Measurements from ENCODE around the gene HTRA1. TPM values are rescaled to one million over a fixed set of nuclear protein-coding genes. Genes with fewer than 3 reads are reported as not detected.

The HTRA1 gene
- total and polyA plus RNA-seq, 12 donors = 23.4 to 108 (median 70.2) TPM

DNA sequence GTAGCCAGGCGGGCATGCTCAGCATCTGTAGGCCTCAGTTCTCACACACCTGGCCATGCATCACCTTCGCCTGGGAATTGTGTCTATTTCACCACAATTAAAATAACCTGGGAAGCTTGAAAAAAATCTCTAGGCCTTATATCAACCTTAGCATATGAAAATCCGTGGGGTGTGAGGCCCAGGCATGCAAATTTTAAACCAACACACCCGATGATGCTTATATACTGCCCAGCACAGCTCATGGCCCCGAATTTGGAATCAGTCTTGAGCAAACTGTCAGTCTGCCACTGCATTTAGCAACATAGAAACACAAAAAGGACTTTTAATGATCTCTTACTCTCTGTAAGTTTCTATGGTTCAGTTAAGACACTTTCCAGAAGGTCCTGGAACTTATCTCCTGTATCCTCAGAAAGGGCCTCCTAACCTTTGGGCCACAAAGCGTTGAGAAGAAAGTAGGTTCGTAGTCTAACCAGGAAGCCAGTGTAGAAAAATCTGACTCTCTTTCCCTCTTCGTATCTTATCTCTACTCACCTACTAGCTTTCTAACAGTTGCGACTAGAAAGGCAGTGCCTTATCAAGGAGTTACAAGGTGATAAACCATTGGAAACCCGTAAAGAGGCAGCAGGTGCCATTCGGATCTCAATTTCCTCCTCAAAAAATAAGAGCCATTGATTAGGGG is 87.2 kb downstream of the HTRA1 start:
- ATAC-seq (no peak), DNase-seq (no peak)
- Histone ChIP-seq H3K27ac (no peak overlapping the region), H3K4me3 (no peak overlapping the region), H3K9me3 (no peaks in the 10 kb centered on the region), H3K27me3 (no peaks in the 10 kb centered on the region), H3K36me3 (no peaks in the 10 kb centered on the region), H3K4me1 (peaks cover 0 to 6% (median 0%) of the 10 kb centered on the region in 9 donors)
- intact Hi-C loops (cut with DNase I) = no loop called here
- WGBS, 2 donors = 90% methylated on average over 11 of the region's 11 CpGs
- TF ChIP-seq CTCF (IDR thresholded peaks at IDR 0.05) = no peak

GRCh38 chr10:122549636-122550035 is 88.3 kb downstream of the HTRA1 start:
- no peak for DNase-seq
- intact Hi-C loops (cut with DNase I) = loop anchor here in 1 of 10 donors (5.0 kb wide), 1 partner anchor 107 kb away; no protein-coding TSS in a partner anchor
- no peak for TF ChIP-seq CTCF (IDR thresholded peaks at IDR 0.05)
- 90 to 93% methylated on average over 2 of the region's 2 CpGs for WGBS, 2 donors
- H3K9me3 ChIP-seq = no peaks in the 10 kb centered on the region
- H3K4me3 ChIP-seq = no peak overlapping the region
- no peaks in the 10 kb centered on the region for H3K27me3 ChIP-seq
- H3K36me3 ChIP-seq = no peaks in the 10 kb centered on the region
- no peak overlapping the region for H3K27ac ChIP-seq
- peaks cover 0 to 6% (median 0%) of the 10 kb centered on the region in 9 donors for H3K4me1 ChIP-seq
- no peak for ATAC-seq

DNA sequence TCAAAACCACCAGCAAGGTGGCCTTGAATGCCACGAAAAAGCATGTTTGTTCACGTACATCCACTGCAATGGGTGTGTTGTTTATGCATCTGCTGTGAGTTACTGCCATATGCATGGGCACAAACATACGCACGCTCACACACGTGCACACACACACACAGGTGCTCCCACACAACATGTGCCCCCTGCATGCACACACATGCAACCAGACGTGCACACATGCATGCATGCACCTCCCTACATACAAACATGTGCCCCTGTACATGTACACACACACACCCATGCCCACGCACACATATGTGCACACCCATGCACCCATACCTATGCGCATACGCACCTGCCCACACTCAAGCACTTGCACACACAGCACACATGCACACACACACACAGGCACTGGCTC is 89.1 kb downstream of the HTRA1 start:
- WGBS, 2 donors = 97% methylated on average over 9 of the region's 9 CpGs
- no peaks in the 10 kb centered on the region for H3K36me3 ChIP-seq
- no peak overlapping the region for H3K27ac ChIP-seq
- intact Hi-C loops (cut with DNase I) = loop anchor here in 1 of 10 donors (5.0 kb wide), 1 partner anchor 108 kb away; no protein-coding TSS in a partner anchor
- ATAC-seq (peak in 1 of 8 donors; percentile 16), DNase-seq (no peak)
- H3K4me1 ChIP-seq = peaks cover 0 to 6% (median 0%) of the 10 kb centered on the region in 9 donors
- no peak overlapping the region for H3K4me3 ChIP-seq
- peaks cover 0 to 3% (median 0%) of the 10 kb centered on the region in 7 donors for H3K27me3 ChIP-seq
- no peaks in the 10 kb centered on the region for H3K9me3 ChIP-seq
- no peak for TF ChIP-seq CTCF (IDR thresholded peaks at IDR 0.05)

- TF ChIP-seq CTCF (IDR thresholded peaks at IDR 0.05) = no peak
- intact Hi-C loops (cut with DNase I) = loop anchor here in 1 of 10 donors (5.0 kb wide), 1 partner anchor 109 kb away; no protein-coding TSS in a partner anchor
- DNase-seq = no peak
- Histone ChIP-seq H3K27ac (no peak overlapping the region), H3K4me3 (no peak overlapping the region), H3K27me3 (peaks cover 0 to 3% (median 0%) of the 10 kb centered on the region in 7 donors), H3K36me3 (no peaks in the 10 kb centered on the region), H3K9me3 (no peaks in the 10 kb centered on the region), H3K4me1 (peaks cover 0 to 6% (median 0%) of the 10 kb centered on the region in 9 donors)
- 45 to 50% methylated on average over 3 of the region's 3 CpGs for WGBS, 2 donors
- peak in 5 of 8 donors; percentile 33 to 62 (median 46) for ATAC-seq
These were observed 89.6 kb downstream of the HTRA1 start for GRCh38 chr10:122550983-122551382.

Measured in heart right ventricle (tissue), 16 donors.